ENCODE data around the gene ORC5. TPM values are rescaled to one million over a fixed set of nuclear protein-coding genes. Genes with fewer than 3 reads are reported as not detected.

ORC5 gene
- total RNA-seq, 1 donor from 2014 or later: 23.0 TPM

DNA sequence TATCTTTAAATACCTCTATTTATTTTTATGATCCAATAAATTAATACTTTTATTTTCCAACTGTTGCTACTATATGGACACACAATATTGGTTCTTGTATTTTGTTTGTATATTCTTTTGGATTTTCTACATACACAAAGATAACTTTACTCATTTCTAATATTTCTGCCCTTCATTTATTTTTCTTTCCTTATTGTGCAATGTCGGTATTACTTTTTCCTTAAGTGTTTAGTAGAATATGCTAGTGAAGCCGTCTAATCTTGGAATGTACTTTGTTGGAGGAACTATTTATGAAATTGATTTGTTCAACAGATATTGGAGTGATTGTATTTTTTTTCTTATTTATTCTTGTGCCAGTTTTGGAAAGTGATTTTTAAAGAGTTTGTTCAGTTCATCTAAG is 94.0 kb downstream of the ORC5 start:
- Histone ChIP-seq H3K36me3 (ENCODE audit: insufficient read depth, low read length) (no peaks in the 10 kb centered on the region), H4K20me1 (ENCODE audit: insufficient read depth, low read length) (no peaks in the 10 kb centered on the region), H2AFZ (ENCODE audit: low read depth, low read length) (no peak overlapping the region), H3K9me3 (ENCODE audit: insufficient read depth, low read depth, low read length) (no peaks in the 10 kb centered on the region), H3K4me2 (ENCODE audit: low read length) (no peak overlapping the region), H3K9ac (ENCODE audit: low read length) (no peak overlapping the region), H3K4me3 (ENCODE audit: insufficient read depth, low read depth, low read length) (no peak overlapping the region), H3K27ac (ENCODE audit: low read depth, low read length) (no peak overlapping the region), H3K27me3 (ENCODE audit: insufficient read depth, low read length) (no peaks in the 10 kb centered on the region), H3K79me2 (ENCODE audit: insufficient read depth, low read length) (no peaks in the 10 kb centered on the region), H3K4me1 (ENCODE audit: insufficient read depth, low read length) (no peaks in the 10 kb centered on the region)
- Mint-ChIP-seq H3K4me3 (ENCODE audit: unreplicated experiment) (no peak overlapping the region), H3K36me3 (ENCODE audit: low read depth, unreplicated experiment) (no peaks in the 10 kb centered on the region), H3K9me3 (ENCODE audit: unreplicated experiment) (no peaks in the 10 kb centered on the region), H3K4me1 (ENCODE audit: low read depth, unreplicated experiment) (no peaks in the 10 kb centered on the region), H3K27ac (ENCODE audit: unreplicated experiment) (no peak overlapping the region), H3K27me3 (ENCODE audit: low read depth, unreplicated experiment) (no peaks in the 10 kb centered on the region)
- no peak for FAIRE-seq
- TF ChIP-seq, protein P1, sequence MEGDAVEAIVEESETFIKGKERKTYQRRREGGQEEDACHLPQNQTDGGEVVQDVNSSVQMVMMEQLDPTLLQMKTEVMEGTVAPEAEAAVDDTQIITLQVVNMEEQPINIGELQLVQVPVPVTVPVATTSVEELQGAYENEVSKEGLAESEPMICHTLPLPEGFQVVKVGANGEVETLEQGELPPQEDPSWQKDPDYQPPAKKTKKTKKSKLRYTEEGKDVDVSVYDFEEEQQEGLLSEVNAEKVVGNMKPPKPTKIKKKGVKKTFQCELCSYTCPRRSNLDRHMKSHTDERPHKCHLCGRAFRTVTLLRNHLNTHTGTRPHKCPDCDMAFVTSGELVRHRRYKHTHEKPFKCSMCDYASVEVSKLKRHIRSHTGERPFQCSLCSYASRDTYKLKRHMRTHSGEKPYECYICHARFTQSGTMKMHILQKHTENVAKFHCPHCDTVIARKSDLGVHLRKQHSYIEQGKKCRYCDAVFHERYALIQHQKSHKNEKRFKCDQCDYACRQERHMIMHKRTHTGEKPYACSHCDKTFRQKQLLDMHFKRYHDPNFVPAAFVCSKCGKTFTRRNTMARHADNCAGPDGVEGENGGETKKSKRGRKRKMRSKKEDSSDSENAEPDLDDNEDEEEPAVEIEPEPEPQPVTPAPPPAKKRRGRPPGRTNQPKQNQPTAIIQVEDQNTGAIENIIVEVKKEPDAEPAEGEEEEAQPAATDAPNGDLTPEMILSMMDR (IDR thresholded peaks at IDR 0.05; ENCODE audit: insufficient read depth, low read depth, low read length): no peak
- no peak for TF ChIP-seq EZH2 (IDR thresholded peaks at IDR 0.05; ENCODE audit: insufficient read depth, low read length)
- DNase-seq (ENCODE audit: low read depth): no peak

DNA sequence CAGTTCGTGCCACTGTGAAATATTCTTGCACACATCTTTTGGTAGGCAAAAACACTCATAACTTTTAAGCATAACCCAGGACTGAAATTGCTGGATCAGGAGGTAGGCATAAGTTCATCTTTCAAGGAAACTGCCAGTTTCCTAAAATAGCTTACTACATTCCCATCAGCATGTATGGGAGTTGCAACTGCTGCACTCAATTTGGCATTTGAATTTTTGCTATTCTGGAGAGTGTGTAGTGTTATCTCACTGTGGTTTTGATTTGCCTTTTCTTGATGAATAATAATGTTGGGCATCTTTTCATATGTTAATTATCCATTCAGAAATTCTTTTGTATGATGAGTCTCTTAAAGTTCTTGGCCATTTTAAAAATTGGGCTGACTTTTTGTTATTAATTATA is 95.2 kb downstream of the ORC5 start:
- Histone ChIP-seq H3K36me3 (ENCODE audit: insufficient read depth, low read length) (no peaks in the 10 kb centered on the region), H3K9ac (ENCODE audit: low read length) (no peak overlapping the region), H3K4me1 (ENCODE audit: insufficient read depth, low read length) (no peaks in the 10 kb centered on the region), H2AFZ (ENCODE audit: low read depth, low read length) (no peak overlapping the region), H4K20me1 (ENCODE audit: insufficient read depth, low read length) (no peaks in the 10 kb centered on the region), H3K4me2 (ENCODE audit: low read length) (no peak overlapping the region), H3K9me3 (ENCODE audit: insufficient read depth, low read depth, low read length) (no peaks in the 10 kb centered on the region), H3K4me3 (ENCODE audit: insufficient read depth, low read depth, low read length) (no peak overlapping the region), H3K27ac (ENCODE audit: low read depth, low read length) (no peak overlapping the region), H3K27me3 (ENCODE audit: insufficient read depth, low read length) (no peaks in the 10 kb centered on the region), H3K79me2 (ENCODE audit: insufficient read depth, low read length) (no peaks in the 10 kb centered on the region)
- DNase-seq (ENCODE audit: low read depth): no peak
- Mint-ChIP-seq H3K27me3 (ENCODE audit: low read depth, unreplicated experiment) (no peaks in the 10 kb centered on the region), H3K27ac (ENCODE audit: unreplicated experiment) (no peak overlapping the region), H3K4me3 (ENCODE audit: unreplicated experiment) (no peak overlapping the region), H3K9me3 (ENCODE audit: unreplicated experiment) (no peaks in the 10 kb centered on the region), H3K4me1 (ENCODE audit: low read depth, unreplicated experiment) (no peaks in the 10 kb centered on the region), H3K36me3 (ENCODE audit: low read depth, unreplicated experiment) (no peaks in the 10 kb centered on the region)
- no peak for FAIRE-seq
- TF ChIP-seq, protein P1 (IDR thresholded peaks at IDR 0.05; ENCODE audit: insufficient read depth, low read depth, low read length): no peak
- TF ChIP-seq EZH2 (IDR thresholded peaks at IDR 0.05; ENCODE audit: insufficient read depth, low read length): no peak

DNA sequence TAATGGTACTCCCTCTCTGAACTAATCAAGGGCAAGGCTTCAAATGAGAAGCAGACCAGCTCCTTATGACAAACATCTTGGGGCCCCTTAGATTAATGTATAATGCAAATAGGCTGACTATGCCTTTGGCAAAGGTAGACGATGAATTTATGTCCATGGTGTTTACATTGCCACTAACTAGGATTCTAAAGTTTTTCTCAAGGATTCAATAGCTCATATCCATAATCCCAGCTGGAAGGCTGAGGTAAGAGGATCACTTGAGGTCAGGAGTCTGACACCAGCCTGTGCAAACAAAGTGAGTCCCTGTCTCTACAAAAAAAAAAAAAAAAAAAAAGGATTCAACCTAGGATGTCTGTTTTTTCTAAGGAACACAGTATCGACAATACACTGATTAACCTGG is 96.5 kb downstream of the ORC5 start:
- H2AFZ ChIP-seq (ENCODE audit: low read depth, low read length): no peak overlapping the region
- no peak overlapping the region for H3K4me3 ChIP-seq (ENCODE audit: insufficient read depth, low read depth, low read length)
- no peak for TF ChIP-seq EZH2 (IDR thresholded peaks at IDR 0.05; ENCODE audit: insufficient read depth, low read length)
- TF ChIP-seq, protein P1 (IDR thresholded peaks at IDR 0.05; ENCODE audit: insufficient read depth, low read depth, low read length): no peak
- no peaks in the 10 kb centered on the region for H4K20me1 ChIP-seq (ENCODE audit: insufficient read depth, low read length)
- H3K4me2 ChIP-seq (ENCODE audit: low read length): no peak overlapping the region
- no peaks in the 10 kb centered on the region for H3K27me3 ChIP-seq (ENCODE audit: insufficient read depth, low read length)
- Mint-ChIP-seq H3K27ac (ENCODE audit: unreplicated experiment) (no peak overlapping the region), H3K36me3 (ENCODE audit: low read depth, unreplicated experiment) (no peaks in the 10 kb centered on the region), H3K4me1 (ENCODE audit: low read depth, unreplicated experiment) (no peaks in the 10 kb centered on the region), H3K4me3 (ENCODE audit: unreplicated experiment) (no peak overlapping the region), H3K27me3 (ENCODE audit: low read depth, unreplicated experiment) (no peaks in the 10 kb centered on the region), H3K9me3 (ENCODE audit: unreplicated experiment) (no peaks in the 10 kb centered on the region)
- H3K36me3 ChIP-seq (ENCODE audit: insufficient read depth, low read length): no peaks in the 10 kb centered on the region
- no peak for DNase-seq (ENCODE audit: low read depth)
- no peaks in the 10 kb centered on the region for H3K9me3 ChIP-seq (ENCODE audit: insufficient read depth, low read depth, low read length)
- H3K4me1 ChIP-seq (ENCODE audit: insufficient read depth, low read length): no peaks in the 10 kb centered on the region
- H3K79me2 ChIP-seq (ENCODE audit: insufficient read depth, low read length): no peaks in the 10 kb centered on the region
- no peak overlapping the region for H3K9ac ChIP-seq (ENCODE audit: low read length)
- FAIRE-seq: no peak
- no peak overlapping the region for H3K27ac ChIP-seq (ENCODE audit: low read depth, low read length)
